H1 (cell line): Measurements from ENCODE around the gene ZSCAN4. TPM values are rescaled to one million over a fixed set of nuclear protein-coding genes. Genes with fewer than 3 reads are reported as not detected.

Source experiments
- CTCF ChIA-PET: fragments of 300-600 bp; sonication (Branson Sonifier 250); formaldehyde crosslinking; loops from one replicate; lab custom pipeline; 2021; ENCODE audit not compliant: partially characterized antibody; lab: Charles Lee
- POLR2A ChIA-PET: fragments of 300-600 bp; sonication (Branson Sonifier 250); formaldehyde crosslinking; loops from one replicate; lab custom pipeline; 2021; ENCODE audit warnings: inconsistent platforms; ENCODE audit not compliant: partially characterized antibody; lab: Charles Lee
- DNase-seq, 2 experiments: peaks; one replicate each; pipeline versions ENCODE4 v3.0.0 to v3.0.0-alpha.2; 2010 to 2022; ENCODE audit warnings: low spot score in 2 of 2, low read depth in 1 of 2, mixed read lengths in 1 of 2
- FAIRE-seq: peaks from 2 replicates; lab custom pipeline; 2011; peaks lifted over from hg19 to GRCh38; lab: Jason Lieb, UNC
- H2AFZ ChIP-seq: 2 replicates; pipeline ENCODE4 v1.8.1; 2012; ENCODE audit warnings: low read length, inconsistent platforms
- H2AK5ac ChIP-seq: 2 replicates; pipeline ENCODE4 v1.6.1; 2013; ENCODE audit warnings: low read depth, low read length
- H2BK120ac ChIP-seq: replicated peaks from 2 replicates; pipeline ENCODE3; 2013; ENCODE audit warnings: low read depth, low read length, inconsistent platforms
- H2BK12ac ChIP-seq: 2 replicates; pipeline ENCODE4 v1.6.1; 2013; ENCODE audit warnings: low read depth, low read length
- H2BK15ac ChIP-seq: 2 replicates; pipeline ENCODE4 v1.6.1; 2013; ENCODE audit warnings: low read length
- H2BK20ac ChIP-seq: 2 replicates; pipeline ENCODE4 v1.6.1; 2013; ENCODE audit warnings: low read length
- H2BK5ac ChIP-seq: 2 replicates; pipeline ENCODE4 v1.6.1; 2013; ENCODE audit warnings: low read depth, low read length
- H3K14ac ChIP-seq: 2 replicates; pipeline ENCODE4 v1.6.1; 2013; ENCODE audit warnings: inconsistent platforms; ENCODE audit not compliant: insufficient read length
- H3K18ac ChIP-seq: 2 replicates; pipeline ENCODE4 v1.6.1; 2013; ENCODE audit warnings: low read length; ENCODE audit errors: extremely low read depth
- H3K23ac ChIP-seq: 2 replicates; pipeline ENCODE4 v1.6.1; 2013; ENCODE audit warnings: inconsistent platforms; ENCODE audit not compliant: insufficient read length
- H3K23me2 ChIP-seq: 2 replicates; pipeline ENCODE4 v1.6.1; 2013; ENCODE audit warnings: low read depth, low read length
- H3K27ac ChIP-seq: 2 replicates; pipeline ENCODE4 v1.6.1; 2011; ENCODE audit warnings: low read depth, low read length, inconsistent platforms
- H3K27me3 ChIP-seq, 4 experiments: replicated peaks in 1 of 4; 1 replicate in 1 of 4; 2 replicates in 3 of 4; pipeline versions ENCODE4 v1.6.1 to v1.8.1; 2011 to 2013; ENCODE audit warnings: low read length in 3 of 4, mild to moderate bottlenecking in 3 of 4, inconsistent platforms in 2 of 4, mixed read lengths in 2 of 4, moderate library complexity in 1 of 4; ENCODE audit not compliant: control insufficient read depth in 3 of 4, insufficient read depth in 3 of 4; ENCODE audit errors: extremely low read depth in 1 of 4
- H3K36me3 ChIP-seq, 4 experiments: 2 replicates each; pipeline versions ENCODE4 v1.6.1 to v1.8.1; 2011 to 2013; ENCODE audit warnings: mild to moderate bottlenecking in 4 of 4, low read length in 3 of 4, moderate library complexity in 2 of 4, control low read depth in 1 of 4, inconsistent platforms in 1 of 4; ENCODE audit not compliant: insufficient read depth in 4 of 4, control insufficient read depth in 2 of 4
- H3K4ac ChIP-seq: replicated peaks from 2 replicates; pipeline ENCODE3; 2013; ENCODE audit warnings: low read length, low read depth, mixed read lengths, inconsistent platforms; ENCODE audit not compliant: insufficient read length
- H3K4me1 ChIP-seq, 4 experiments: replicated peaks in 1 of 4; 1 replicate in 1 of 4; 2 replicates in 3 of 4; pipeline versions ENCODE4 v1.6.1 to v1.8.1; 2011 to 2013; ENCODE audit warnings: low read length in 3 of 4, inconsistent platforms in 2 of 4, mixed read lengths in 1 of 4; ENCODE audit not compliant: insufficient read depth in 4 of 4, control insufficient read depth in 3 of 4
- H3K4me2 ChIP-seq, 2 experiments: 2 replicates each; pipeline versions ENCODE4 v1.6.1 to v1.8.1; 2011 to 2013; ENCODE audit warnings: low read depth in 2 of 2, low read length in 2 of 2, control low read depth in 1 of 2, inconsistent platforms in 1 of 2, mild to moderate bottlenecking in 1 of 2; ENCODE audit not compliant: insufficient read depth in 1 of 2
- H3K4me3 ChIP-seq, 4 experiments: fragments of 200-600, 300-600 bp in 1 of 4; sonication (generic), shearing (Covaris generic), sonication (Bioruptor Twin) in 1 of 4; 2 replicates each; pipeline versions ENCODE4 v1.5.1 to v1.8.1; 2011 to 2016; ENCODE audit warnings: low read length in 4 of 4, low read depth in 3 of 4, control low read depth in 2 of 4, inconsistent platforms in 2 of 4, mild to moderate bottlenecking in 2 of 4, mixed read lengths in 1 of 4, moderate library complexity in 1 of 4; ENCODE audit not compliant: insufficient read depth in 2 of 4; ENCODE audit errors: extremely low read depth in 1 of 4
- H3K56ac ChIP-seq: replicated peaks from 2 replicates; pipeline ENCODE3; 2013; ENCODE audit warnings: low read depth, mild to moderate bottlenecking, mixed read lengths, low read length, inconsistent platforms; ENCODE audit not compliant: insufficient read length
- H3K79me1 ChIP-seq: 2 replicates; pipeline ENCODE4 v1.6.1; 2013; ENCODE audit warnings: low read depth, low read length, control low read depth
- H3K79me2 ChIP-seq, 2 experiments: 2 replicates each; pipeline versions ENCODE4 v1.6.1 to v1.8.1; 2012 to 2013; ENCODE audit warnings: low read length in 2 of 2, mild to moderate bottlenecking in 2 of 2, inconsistent platforms in 1 of 2; ENCODE audit not compliant: insufficient read depth in 2 of 2, control insufficient read depth in 1 of 2
- H3K9ac ChIP-seq, 4 experiments: replicated peaks in 1 of 4; 1 replicate in 1 of 4; 2 replicates in 3 of 4; pipeline versions ENCODE4 v1.6.1 to v1.8.1; 2011 to 2013; ENCODE audit warnings: low read depth in 3 of 4, low read length in 3 of 4, control low read depth in 2 of 4, mild to moderate bottlenecking in 2 of 4, moderate library complexity in 2 of 4, inconsistent platforms in 1 of 4; ENCODE audit errors: extremely low read depth in 1 of 4
- H3K9me3 ChIP-seq, 2 experiments: 2 replicates each; pipeline versions ENCODE4 v1.6.1 to v1.8.1; 2012 to 2013; ENCODE audit warnings: mild to moderate bottlenecking in 2 of 2, moderate library complexity in 2 of 2, control low read depth in 1 of 2, inconsistent platforms in 1 of 2, low read depth in 1 of 2, low read length in 1 of 2, mixed read lengths in 1 of 2; ENCODE audit not compliant: insufficient read depth in 2 of 2
- H4K20me1 ChIP-seq, 2 experiments: replicated peaks in 1 of 2; 2 replicates each; pipeline versions ENCODE3 to v1.8.1; 2011 to 2013; ENCODE audit warnings: inconsistent platforms in 2 of 2, low read length in 2 of 2, mild to moderate bottlenecking in 1 of 2; ENCODE audit not compliant: insufficient read depth in 2 of 2, control insufficient read depth in 1 of 2
- H4K5ac ChIP-seq: 2 replicates; pipeline ENCODE4 v1.6.1; 2013; ENCODE audit warnings: low read length, low read depth, mixed read lengths, inconsistent platforms; ENCODE audit not compliant: insufficient read length
- H4K8ac ChIP-seq: 2 replicates; pipeline ENCODE4 v1.8.0; 2013; ENCODE audit warnings: mild to moderate bottlenecking, moderate library complexity, low read length, inconsistent platforms; ENCODE audit not compliant: insufficient read depth; ENCODE audit errors: extremely low read depth
- H4K91ac ChIP-seq: replicated peaks from 2 replicates; pipeline ENCODE3; 2013; ENCODE audit warnings: low read length, mixed read lengths, inconsistent platforms; ENCODE audit not compliant: insufficient read length
- BACH1 ChIP-seq: IDR thresholded peaks from 2 replicates; pipeline ENCODE4 v1.6.1; 2012; ENCODE audit warnings: low read length, improper control_type of control experiment
- CTCF ChIP-seq, 3 experiments: IDR thresholded peaks; 1 replicate in 2 of 3; 2 replicates in 1 of 3; pipeline versions ENCODE4 v1.5.1 to v1.6.1; 2011; ENCODE audit warnings: low read length in 3 of 3, mild to moderate bottlenecking in 3 of 3, inconsistent platforms in 2 of 3, low read depth in 1 of 3, moderate library complexity in 1 of 3; ENCODE audit not compliant: insufficient read depth in 1 of 3; ENCODE audit errors: control extremely low read depth in 1 of 3
- EZH2 ChIP-seq: fragments of 200-600 bp; sonication (generic); IDR thresholded peaks from 2 replicates; pipeline ENCODE4 v1.7.1; 2012; ENCODE audit warnings: low read depth, mild to moderate bottlenecking, moderate library complexity, low read length, inconsistent platforms; ENCODE audit not compliant: severe bottlenecking
- ZNF274 ChIP-seq: IDR thresholded peaks from 2 replicates; pipeline ENCODE4 v1.7.0; 2012; ENCODE audit warnings: low read length, borderline replicate concordance; ENCODE audit errors: extremely low read depth
- WGBS, 2 experiments: shearing (Covaris generic) in 1 of 2; methylation state at CpG; one replicate each; pipeline versions ENCODE4 v1.1.6 to v1.1.7; 2013 to 2015; ENCODE audit warnings: low lambda C conversion rate in 2 of 2, mixed read lengths in 2 of 2, inconsistent platforms in 1 of 2, low coverage in 1 of 2, missing lambda C conversion rate in 1 of 2; ENCODE audit not compliant: insufficient replicate concordance in 2 of 2, insufficient coverage in 1 of 2, insufficient read length in 1 of 2; ENCODE audit errors: extremely low coverage in 1 of 2, missing lambda C conversion rate in 1 of 2; 5-methylcytosine and 5-hydroxymethylcytosine counted together
- long read RNA-seq, 2 experiments: library from RNA in 1 of 2; library from capped mRNA in 1 of 2; stranded (forward); transcript quantifications; one replicate each; pipeline ENCODE4 v2.0.0, GENCODE V29; 2021; ENCODE audit warnings: inconsistent platforms in 1 of 2
- polyA minus RNA-seq, 3 experiments: library from RNA; depleted of rRNA, polyadenylated mRNA; stranded (reverse); fragments of >200 nt; gene quantifications; 1 replicate in 2 of 3; 2 replicates in 1 of 3; pipeline ENCODE4 v1.2.3, GENCODE V29; 2011
- polyA plus RNA-seq, 7 experiments: library from polyadenylated mRNA; depleted of rRNA in 3 of 7; stranded (reverse) in 5 of 7; unstranded in 2 of 7; fragments of >200 nt in 5 of 7; fragments of 200-250 nt in 2 of 7; gene quantifications; 1 replicate in 5 of 7; 2 replicates in 1 of 7; 4 replicates in 1 of 7; pipeline versions ENCODE4 v1.2.1 to v1.2.3, GENCODE V29; 2011 to 2013; ENCODE audit warnings: missing spikeins in 2 of 7, mixed read lengths in 2 of 7
- total RNA-seq: library from RNA; stranded (reverse); fragmentation: NEBNext Ultra II Directional; extraction: Animal tissue kit (Norgen Biotek cat#: 25700); gene quantifications from 2 replicates; pipeline ENCODE4 v1.2.1, GENCODE V29; 2021

The ZSCAN4 gene, protein sequence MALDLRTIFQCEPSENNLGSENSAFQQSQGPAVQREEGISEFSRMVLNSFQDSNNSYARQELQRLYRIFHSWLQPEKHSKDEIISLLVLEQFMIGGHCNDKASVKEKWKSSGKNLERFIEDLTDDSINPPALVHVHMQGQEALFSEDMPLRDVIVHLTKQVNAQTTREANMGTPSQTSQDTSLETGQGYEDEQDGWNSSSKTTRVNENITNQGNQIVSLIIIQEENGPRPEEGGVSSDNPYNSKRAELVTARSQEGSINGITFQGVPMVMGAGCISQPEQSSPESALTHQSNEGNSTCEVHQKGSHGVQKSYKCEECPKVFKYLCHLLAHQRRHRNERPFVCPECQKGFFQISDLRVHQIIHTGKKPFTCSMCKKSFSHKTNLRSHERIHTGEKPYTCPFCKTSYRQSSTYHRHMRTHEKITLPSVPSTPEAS
- total RNA-seq (not detected in 2 replicates), polyA plus RNA-seq (2011; rRNA removed) (not detected in 2 replicates), polyA minus RNA-seq (2011; rRNA and poly(A)+ RNA removed) (not detected in 2 replicates)
- polyA plus RNA-seq (2011; cell fraction: cytosol; rRNA removed) = not detected
- polyA plus RNA-seq (2011; cell fraction: nucleus; rRNA removed) = 0.06 TPM
- polyA plus RNA-seq (2012, experiment 1 of 2) = 0.09 TPM in 1 of 4 replicates, not detected in the others
- polyA plus RNA-seq (2012, experiment 2 of 2) = not detected
- not detected for polyA plus RNA-seq (2013, experiment 1 of 2)
- not detected for polyA plus RNA-seq (2013, experiment 2 of 2)
- polyA minus RNA-seq (2011; cell fraction: cytosol; rRNA and poly(A)+ RNA removed) = not detected
- polyA minus RNA-seq (2011; cell fraction: nucleus; rRNA and poly(A)+ RNA removed) = not detected
- long read RNA-seq, experiment 1 = 0 reads
- long read RNA-seq, experiment 2 = 0 reads

- WGBS, 2 experiments = 83% methylated on average over 2 of the region's 2 CpGs; no CpG with 5 or more reads in 1 of the 2 experiments
- H2BK12ac ChIP-seq = no peak within 1 kb of the TSS
- no peak within 1 kb of the TSS for H3K18ac ChIP-seq
- H2BK15ac ChIP-seq = no peak within 1 kb of the TSS
- no peaks in the 10 kb centered on the region for H3K9me3 ChIP-seq
- DNase-seq (no peak), FAIRE-seq (no peak)
- no peak within 1 kb of the TSS for H3K23ac ChIP-seq
- H4K20me1 ChIP-seq = peaks cover 0 to 1% of the 10 kb centered on the region in 2 experiments
- H3K9ac ChIP-seq = no peak within 1 kb of the TSS
- no peak within 1 kb of the TSS for H2BK120ac ChIP-seq
- no peak within 1 kb of the TSS for H3K56ac ChIP-seq
- no peaks in the 10 kb centered on the region for H3K36me3 ChIP-seq
- H2BK20ac ChIP-seq = no peak within 1 kb of the TSS
- H3K4me3 ChIP-seq = no peak within 1 kb of the TSS
- peaks cover 0 to 4% (median 0%) of the 10 kb centered on the region in 4 experiments; a peak in 2 of 7 replicates for H3K27me3 ChIP-seq
- ChIA-PET CTCF (interaction anchor here (1.0 kb wide), 1 partner anchor 11 kb away, joined by 3 read pairs; no protein-coding TSS in a partner anchor), POLR2A (interaction anchor here (1.3 to 2.3 kb wide), 2 partner anchors 14 to 40 kb away, joined by 3 to 11 read pairs; partner anchors contain the start of genes ZNF154 and ZNF551)
- no peaks in the 10 kb centered on the region for H3K79me2 ChIP-seq
- H3K23me2 ChIP-seq = peaks cover 4% of the 10 kb centered on the region
- H3K79me1 ChIP-seq = no peaks in the 10 kb centered on the region
- H4K91ac ChIP-seq = no peak within 1 kb of the TSS
- H3K27ac ChIP-seq = no peak within 1 kb of the TSS
- H3K14ac ChIP-seq = no peak within 1 kb of the TSS
- H2AFZ ChIP-seq = no peak within 1 kb of the TSS
- no peak for TF ChIP-seq CTCF (IDR thresholded peaks at IDR 0.05; ENCODE audit: control extremely low read depth in 1 of 3, insufficient read depth in 1 of 3, low read depth in 1 of 3, low read length in 3 of 3)
- no peak for TF ChIP-seq EZH2
- TF ChIP-seq BACH1 = no peak
- TF ChIP-seq ZNF274 = no peak
- H2AK5ac ChIP-seq = no peak within 1 kb of the TSS
- peaks cover 2 to 5% (median 4%) of the 10 kb centered on the region in 4 experiments for H3K4me1 ChIP-seq
- H4K5ac ChIP-seq = no peak within 1 kb of the TSS
- H4K8ac ChIP-seq = no peak within 1 kb of the TSS
- H3K4ac ChIP-seq = no peak within 1 kb of the TSS
- no peak within 1 kb of the TSS for H3K4me2 ChIP-seq
- no peak within 1 kb of the TSS for H2BK5ac ChIP-seq
Observed at GRCh38 chr19:57668635-57669034, at the start of gene ZSCAN4. Gene ZSCAN4 (plus strand): TSS chr19:57668935. CDS start chr19:57676146, 7,211 bp downstream.
